ENCODE results near the gene DNAJC7. TPM values are rescaled to one million over a fixed set of nuclear protein-coding genes. Genes with fewer than 3 reads are reported as not detected.

DNAJC7 gene
- total RNA-seq, 1 donor from 2014 or later, result 82.0 TPM

DNA sequence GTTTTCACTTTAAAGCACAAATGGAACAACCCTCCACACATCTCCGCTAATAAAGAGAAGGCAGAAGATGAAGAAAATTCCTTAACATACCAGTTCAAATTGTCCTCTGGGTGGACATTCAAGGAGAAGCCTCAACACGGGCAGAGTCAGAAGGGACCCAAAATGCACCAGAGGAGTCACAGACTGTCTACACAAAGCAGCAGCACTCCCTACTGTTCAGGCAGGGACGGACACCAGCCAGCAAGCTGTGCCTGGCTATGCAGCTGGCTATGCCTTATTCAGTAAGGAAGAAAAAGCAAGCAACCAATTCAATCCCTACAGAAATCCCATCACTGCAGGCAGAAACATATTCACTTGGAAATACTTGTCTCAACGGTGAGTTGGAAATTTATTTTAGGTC lies 8.1 kb downstream of the DNAJC7 start:
- intact Hi-C loops (cut with DNase I), result no loop called here
- no peaks in the 10 kb centered on the region for H3K9me3 ChIP-seq
- no peaks in the 10 kb centered on the region for H3K36me3 ChIP-seq
- DNase-seq (no peak), ATAC-seq (peak in 1 of 2 donors; percentile 55)
- H3K4me3 ChIP-seq, result no peak overlapping the region
- H3K27me3 ChIP-seq (ENCODE audit: low read depth), result no peaks in the 10 kb centered on the region
- H3K4me1 ChIP-seq, result peaks cover 55% of the 10 kb centered on the region
- TF ChIP-seq, protein P1, sequence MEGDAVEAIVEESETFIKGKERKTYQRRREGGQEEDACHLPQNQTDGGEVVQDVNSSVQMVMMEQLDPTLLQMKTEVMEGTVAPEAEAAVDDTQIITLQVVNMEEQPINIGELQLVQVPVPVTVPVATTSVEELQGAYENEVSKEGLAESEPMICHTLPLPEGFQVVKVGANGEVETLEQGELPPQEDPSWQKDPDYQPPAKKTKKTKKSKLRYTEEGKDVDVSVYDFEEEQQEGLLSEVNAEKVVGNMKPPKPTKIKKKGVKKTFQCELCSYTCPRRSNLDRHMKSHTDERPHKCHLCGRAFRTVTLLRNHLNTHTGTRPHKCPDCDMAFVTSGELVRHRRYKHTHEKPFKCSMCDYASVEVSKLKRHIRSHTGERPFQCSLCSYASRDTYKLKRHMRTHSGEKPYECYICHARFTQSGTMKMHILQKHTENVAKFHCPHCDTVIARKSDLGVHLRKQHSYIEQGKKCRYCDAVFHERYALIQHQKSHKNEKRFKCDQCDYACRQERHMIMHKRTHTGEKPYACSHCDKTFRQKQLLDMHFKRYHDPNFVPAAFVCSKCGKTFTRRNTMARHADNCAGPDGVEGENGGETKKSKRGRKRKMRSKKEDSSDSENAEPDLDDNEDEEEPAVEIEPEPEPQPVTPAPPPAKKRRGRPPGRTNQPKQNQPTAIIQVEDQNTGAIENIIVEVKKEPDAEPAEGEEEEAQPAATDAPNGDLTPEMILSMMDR (IDR thresholded peaks at IDR 0.05), result no peak
- no peak overlapping the region for H3K27ac ChIP-seq

DNA sequence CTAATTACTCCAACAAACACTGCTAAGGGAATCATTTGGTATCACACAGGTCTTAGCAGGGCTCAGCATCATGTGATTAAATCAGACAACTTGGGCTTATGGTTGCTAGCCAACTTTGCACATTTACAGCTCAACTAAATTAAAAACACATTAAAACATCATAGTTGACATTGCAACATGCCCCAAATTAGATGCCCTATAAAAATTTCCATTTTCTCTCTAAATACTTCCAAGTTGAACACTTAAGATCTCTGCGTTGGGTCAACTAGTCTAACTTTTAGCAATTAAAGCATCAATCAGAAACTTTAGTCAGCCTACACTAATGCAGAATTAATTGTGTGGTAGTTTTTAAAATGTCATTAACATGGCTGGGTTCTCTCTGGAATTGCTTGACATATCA lies 12.1 kb downstream of the DNAJC7 start:
- H3K27me3 ChIP-seq (ENCODE audit: low read depth), result no peaks in the 10 kb centered on the region
- peaks cover 31% of the 10 kb centered on the region for H3K36me3 ChIP-seq
- DNase-seq (no peak), ATAC-seq (no peak)
- H3K4me3 ChIP-seq, result no peak overlapping the region
- intact Hi-C loops (cut with DNase I), result no loop called here
- peaks cover 21% of the 10 kb centered on the region for H3K4me1 ChIP-seq
- TF ChIP-seq, protein P1 (IDR thresholded peaks at IDR 0.05), result no peak
- H3K27ac ChIP-seq, result no peak overlapping the region
- H3K9me3 ChIP-seq, result no peaks in the 10 kb centered on the region

DNA sequence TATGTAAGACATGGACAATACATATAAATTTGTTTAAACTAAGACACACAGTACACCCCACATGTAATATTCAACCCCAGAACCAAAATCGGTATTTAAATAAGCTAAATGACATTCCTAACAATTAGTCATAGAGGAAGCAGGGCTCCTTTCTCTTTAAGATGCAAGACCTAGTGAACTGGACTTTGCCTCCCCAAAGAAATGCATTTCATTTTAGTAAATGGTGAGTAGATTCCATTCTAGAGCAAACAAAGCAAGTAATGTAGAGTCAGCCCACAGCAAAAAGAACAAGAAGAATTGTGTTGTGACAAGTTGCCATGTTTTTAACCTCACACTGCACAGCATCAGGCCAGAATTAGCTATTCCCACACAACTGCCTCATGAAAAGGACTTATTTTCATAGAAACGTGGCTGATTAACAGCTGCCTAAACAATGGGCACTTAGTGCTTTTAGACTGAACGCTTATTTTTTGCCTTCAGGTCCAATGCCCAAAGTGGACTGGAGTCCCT lies 14.4 kb downstream of the DNAJC7 start:
- ATAC-seq (no peak), DNase-seq (no peak)
- Histone ChIP-seq H3K27me3 (ENCODE audit: low read depth) (no peaks in the 10 kb centered on the region), H3K4me3 (no peak overlapping the region), H3K4me1 (peaks cover 8% of the 10 kb centered on the region), H3K9me3 (no peaks in the 10 kb centered on the region), H3K36me3 (peaks cover 54% of the 10 kb centered on the region), H3K27ac (no peak overlapping the region)
- intact Hi-C loops (cut with DNase I), result no loop called here
- TF ChIP-seq, protein P1 (IDR thresholded peaks at IDR 0.05), result no peak

DNA sequence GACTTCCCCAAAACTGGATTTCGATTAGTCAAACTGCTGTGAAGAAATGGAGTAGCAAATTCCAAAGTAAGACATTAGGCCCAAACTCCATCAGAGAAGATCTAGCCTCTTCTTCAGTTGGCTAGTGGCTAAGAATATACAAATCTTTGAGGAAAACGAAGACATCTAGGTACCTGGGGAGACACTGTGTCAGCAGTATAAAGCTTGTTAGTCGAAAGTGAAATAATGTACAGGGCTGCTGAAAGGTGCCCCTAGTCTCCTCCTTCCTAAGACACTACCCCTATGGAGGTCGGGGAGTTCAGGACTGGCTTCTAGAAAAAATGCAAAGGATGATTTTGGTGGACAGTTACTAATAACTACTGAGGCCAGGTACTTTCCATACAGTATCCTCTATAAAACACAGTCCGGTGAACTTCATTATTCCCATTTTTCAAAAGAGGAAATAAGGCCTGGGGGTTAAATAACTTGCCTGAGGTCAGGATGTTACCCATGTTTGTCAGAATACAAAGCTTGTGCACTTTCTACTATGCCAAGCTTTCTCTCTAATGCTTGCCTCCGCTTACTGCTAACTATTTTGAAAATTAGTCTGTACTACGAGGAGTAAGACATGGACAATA lies 15.0 kb downstream of the DNAJC7 start:
- DNase-seq (no peak), ATAC-seq (no peak)
- TF ChIP-seq, protein P1 (IDR thresholded peaks at IDR 0.05), result no peak
- Histone ChIP-seq H3K4me1 (peaks cover 8% of the 10 kb centered on the region), H3K4me3 (no peak overlapping the region), H3K36me3 (peaks cover 60% of the 10 kb centered on the region), H3K9me3 (no peaks in the 10 kb centered on the region), H3K27ac (no peak overlapping the region), H3K27me3 (ENCODE audit: low read depth) (no peaks in the 10 kb centered on the region)
- intact Hi-C loops (cut with DNase I), result no loop called here

DNA sequence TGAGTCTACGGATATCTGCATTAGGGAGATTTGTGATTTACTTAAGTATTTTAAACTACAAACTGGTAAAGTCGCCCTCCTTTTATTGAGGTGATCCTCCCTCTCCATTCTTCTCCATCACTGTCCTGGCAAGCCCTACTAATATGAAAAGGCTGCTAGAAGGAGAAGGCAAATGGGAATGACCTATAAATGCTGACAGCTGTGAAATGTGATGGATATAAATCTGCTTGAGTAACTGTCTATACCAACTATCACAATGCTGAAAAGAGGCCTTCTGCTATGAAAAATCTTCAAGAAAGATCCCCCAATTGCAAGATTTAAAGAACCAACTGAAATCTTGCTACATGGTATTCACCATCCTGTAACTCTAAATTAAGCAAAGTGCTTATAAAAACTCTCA lies 15.5 kb downstream of the DNAJC7 start:
- peaks cover 8% of the 10 kb centered on the region for H3K4me1 ChIP-seq
- intact Hi-C loops (cut with DNase I), result no loop called here

More for the DNA sequence above, 15.5 kb downstream of the DNAJC7 start:
- no peaks in the 10 kb centered on the region for H3K9me3 ChIP-seq
- no peak overlapping the region for H3K4me3 ChIP-seq
- TF ChIP-seq, protein P1 (IDR thresholded peaks at IDR 0.05), result no peak
- H3K27ac ChIP-seq, result no peak overlapping the region
- H3K36me3 ChIP-seq, result peaks cover 66% of the 10 kb centered on the region
- no peak for ATAC-seq
- H3K27me3 ChIP-seq (ENCODE audit: low read depth), result no peaks in the 10 kb centered on the region
- DNase-seq, result no peak
